ENCODE results near the gene MUC6. TPM values are rescaled to one million over a fixed set of nuclear protein-coding genes. Genes with fewer than 3 reads are reported as not detected.

The MUC6 gene
- polyA plus RNA-seq, 1 of the 3 experiments (the other 2 are of a cell fraction): not detected

DNA sequence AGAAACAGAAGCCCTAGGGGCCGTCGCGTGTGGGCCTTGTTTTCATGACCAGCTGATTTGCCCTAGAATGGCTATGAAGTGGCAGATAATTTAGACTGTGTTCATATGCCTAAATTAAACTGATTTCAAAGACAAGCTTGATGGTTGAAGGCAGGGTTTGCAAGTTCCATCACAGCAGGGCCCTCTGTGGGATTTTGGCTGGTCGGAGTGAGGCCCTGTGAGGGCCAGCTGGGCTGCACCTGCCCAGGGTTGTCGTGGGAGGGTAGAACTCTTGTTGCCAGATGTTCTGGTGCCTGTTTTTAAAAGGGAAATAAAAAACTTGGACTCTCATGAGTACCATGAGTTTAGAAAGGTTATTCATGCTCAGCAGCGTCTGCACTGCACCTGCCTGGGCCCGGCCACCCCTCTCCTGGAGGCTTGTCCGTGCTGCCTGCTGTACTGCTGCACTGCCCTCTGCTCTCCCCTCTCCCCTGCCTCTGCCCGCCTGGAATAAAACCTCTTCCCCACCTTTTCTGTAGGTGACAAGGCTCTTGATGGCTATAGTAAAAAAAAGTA lies 66.8 kb downstream of the MUC6 start:
- no peak for DNase-seq
- Histone ChIP-seq H3K4me1 (ENCODE audit: control insufficient read depth in 1 of 2, insufficient read depth in 2 of 2, low read depth in 1 of 2, low read length in 1 of 2) (peaks cover 0 to 26% of the 10 kb centered on the region in 2 experiments; a peak in 1 of 4 replicates), H3K79me2 (ENCODE audit: insufficient read depth) (peaks cover 30% of the 10 kb centered on the region), H3K9me3 (no peaks in the 10 kb centered on the region), H3K27ac (ENCODE audit: low read depth in 2 of 2, low read length in 1 of 2) (no peak overlapping the region), H3K27me3 (ENCODE audit: insufficient read depth) (no peaks in the 10 kb centered on the region), H3K36me3 (replicated peaks in 1 of 2; ENCODE audit: control insufficient read depth in 1 of 2, insufficient read depth in 2 of 2, low read length in 1 of 2) (peaks cover 0 to 30% of the 10 kb centered on the region in 2 experiments), H3K9me2 (no peaks in the 10 kb centered on the region), H3K4me3 (ENCODE audit: low read depth in 2 of 2, low read length in 1 of 2) (no peak overlapping the region), H3F3A (replicated peaks; ENCODE audit: insufficient read depth) (no peaks in the 10 kb centered on the region), H3K4me2 (no peak overlapping the region), H3K9ac (no peak overlapping the region), H2AFZ (ENCODE audit: low read depth) (no peak overlapping the region), H4K20me1 (ENCODE audit: insufficient read depth) (peaks cover 25% of the 10 kb centered on the region; the same call in 1 of the 2 replicates)
- POLR2A ChIA-PET: no interaction called here
- TF ChIP-seq FOXM1 (IDR thresholded peaks at IDR 0.05; ENCODE audit: low read depth) (no peak), CHD2 (IDR thresholded peaks at IDR 0.05; ENCODE audit: low read length, partially characterized antibody) (no peak), SIN3A (IDR thresholded peaks at IDR 0.05; ENCODE audit: borderline replicate concordance, low read depth, low read length) (no peak), ELF1 (IDR thresholded peaks at IDR 0.05) (no peak), MEF2A (IDR thresholded peaks at IDR 0.05; ENCODE audit: borderline replicate concordance, low read depth) (no peak), RFX5 (IDR thresholded peaks at IDR 0.05; ENCODE audit: low read length) (no peak), TEAD4 (IDR thresholded peaks at IDR 0.05; ENCODE audit: borderline replicate concordance, insufficient read depth) (no peak)
- TF ChIP-seq, protein P1, sequence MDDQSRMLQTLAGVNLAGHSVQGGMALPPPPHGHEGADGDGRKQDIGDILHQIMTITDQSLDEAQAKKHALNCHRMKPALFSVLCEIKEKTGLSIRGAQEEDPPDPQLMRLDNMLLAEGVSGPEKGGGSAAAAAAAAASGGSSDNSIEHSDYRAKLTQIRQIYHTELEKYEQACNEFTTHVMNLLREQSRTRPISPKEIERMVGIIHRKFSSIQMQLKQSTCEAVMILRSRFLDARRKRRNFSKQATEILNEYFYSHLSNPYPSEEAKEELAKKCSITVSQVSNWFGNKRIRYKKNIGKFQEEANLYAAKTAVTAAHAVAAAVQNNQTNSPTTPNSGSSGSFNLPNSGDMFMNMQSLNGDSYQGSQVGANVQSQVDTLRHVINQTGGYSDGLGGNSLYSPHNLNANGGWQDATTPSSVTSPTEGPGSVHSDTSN (IDR thresholded peaks at IDR 0.05): no peak
- TF ChIP-seq, protein P2, sequence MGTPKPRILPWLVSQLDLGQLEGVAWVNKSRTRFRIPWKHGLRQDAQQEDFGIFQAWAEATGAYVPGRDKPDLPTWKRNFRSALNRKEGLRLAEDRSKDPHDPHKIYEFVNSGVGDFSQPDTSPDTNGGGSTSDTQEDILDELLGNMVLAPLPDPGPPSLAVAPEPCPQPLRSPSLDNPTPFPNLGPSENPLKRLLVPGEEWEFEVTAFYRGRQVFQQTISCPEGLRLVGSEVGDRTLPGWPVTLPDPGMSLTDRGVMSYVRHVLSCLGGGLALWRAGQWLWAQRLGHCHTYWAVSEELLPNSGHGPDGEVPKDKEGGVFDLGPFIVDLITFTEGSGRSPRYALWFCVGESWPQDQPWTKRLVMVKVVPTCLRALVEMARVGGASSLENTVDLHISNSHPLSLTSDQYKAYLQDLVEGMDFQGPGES (IDR thresholded peaks at IDR 0.05; ENCODE audit: low read depth, low read length): no peak
- TF ChIP-seq, protein P3, sequence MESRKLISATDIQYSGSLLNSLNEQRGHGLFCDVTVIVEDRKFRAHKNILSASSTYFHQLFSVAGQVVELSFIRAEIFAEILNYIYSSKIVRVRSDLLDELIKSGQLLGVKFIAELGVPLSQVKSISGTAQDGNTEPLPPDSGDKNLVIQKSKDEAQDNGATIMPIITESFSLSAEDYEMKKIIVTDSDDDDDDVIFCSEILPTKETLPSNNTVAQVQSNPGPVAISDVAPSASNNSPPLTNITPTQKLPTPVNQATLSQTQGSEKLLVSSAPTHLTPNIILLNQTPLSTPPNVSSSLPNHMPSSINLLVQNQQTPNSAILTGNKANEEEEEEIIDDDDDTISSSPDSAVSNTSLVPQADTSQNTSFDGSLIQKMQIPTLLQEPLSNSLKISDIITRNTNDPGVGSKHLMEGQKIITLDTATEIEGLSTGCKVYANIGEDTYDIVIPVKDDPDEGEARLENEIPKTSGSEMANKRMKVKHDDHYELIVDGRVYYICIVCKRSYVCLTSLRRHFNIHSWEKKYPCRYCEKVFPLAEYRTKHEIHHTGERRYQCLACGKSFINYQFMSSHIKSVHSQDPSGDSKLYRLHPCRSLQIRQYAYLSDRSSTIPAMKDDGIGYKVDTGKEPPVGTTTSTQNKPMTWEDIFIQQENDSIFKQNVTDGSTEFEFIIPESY (IDR thresholded peaks at IDR 0.05; ENCODE audit: borderline replicate concordance, low read depth): no peak
- WGBS (ENCODE audit: low lambda C conversion rate): 98% methylated on average over 8 of the region's 9 CpGs
- CTCF ChIA-PET: interaction anchor here (1.3 to 2.0 kb wide), 2 partner anchors 13 to 121 kb away, joined by 3 to 10 read pairs; no protein-coding TSS in a partner anchor

DNA sequence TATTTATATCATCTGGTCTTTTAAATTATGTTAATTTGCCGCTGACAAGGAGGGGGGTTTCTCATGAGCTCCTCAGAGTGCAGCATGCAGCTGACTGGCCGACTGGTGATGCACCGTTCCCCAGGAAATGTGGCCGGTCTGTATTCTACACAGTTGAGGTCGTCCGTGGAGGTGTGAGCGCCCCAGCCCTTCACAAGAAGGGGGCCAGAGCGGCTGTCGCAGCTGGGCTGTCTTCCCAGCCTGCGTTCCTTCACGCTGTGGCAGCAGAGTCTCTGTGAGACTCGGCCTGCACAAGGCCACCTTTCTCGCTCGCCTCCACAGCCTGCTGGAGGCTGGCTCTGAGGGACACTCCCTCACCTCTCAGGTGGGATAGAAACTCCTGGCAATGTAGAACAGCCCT lies 67.7 kb downstream of the MUC6 start:
- TF ChIP-seq POLR2AphosphoS5 (IDR thresholded peaks at IDR 0.05; ENCODE audit: low read depth, low read length) (no peak), MEF2A (IDR thresholded peaks at IDR 0.05; ENCODE audit: borderline replicate concordance, low read depth) (no peak), RAD21 (IDR thresholded peaks at IDR 0.05; ENCODE audit: low read length) (no peak), SMC3 (IDR thresholded peaks at IDR 0.05; ENCODE audit: low read depth, low read length) (no peak), EP300 (IDR thresholded peaks at IDR 0.05; ENCODE audit: borderline replicate concordance in 1 of 2, low read depth in 1 of 2, low read length in 1 of 2) (peak in 1 of 2 experiments; percentile 27; a peak in 1 of 4 replicates), GATA2 (CRISPR knock-in tag; IDR thresholded peaks at IDR 0.05) (no peak), GABPA (IDR thresholded peaks at IDR 0.05; ENCODE audit: low read depth) (no peak), MXI1 (IDR thresholded peaks at IDR 0.05; ENCODE audit: low read depth, low read length) (0 out of 2 replicates have a peak, but pooled peaks have one; percentile 45)
- TF ChIP-seq, protein P1 (IDR thresholded peaks at IDR 0.05): no peak
- Histone ChIP-seq H4K20me1 (ENCODE audit: insufficient read depth) (peaks cover 25% of the 10 kb centered on the region; the same call in 1 of the 2 replicates), H3K9me2 (no peaks in the 10 kb centered on the region), H3K9ac (no peak overlapping the region), H3K36me3 (replicated peaks in 1 of 2; ENCODE audit: control insufficient read depth in 1 of 2, insufficient read depth in 2 of 2, low read length in 1 of 2) (peaks cover 0 to 27% of the 10 kb centered on the region in 2 experiments), H3K79me2 (ENCODE audit: insufficient read depth) (peaks cover 32% of the 10 kb centered on the region), H2AFZ (ENCODE audit: low read depth) (no peak overlapping the region), H3K4me1 (ENCODE audit: control insufficient read depth in 1 of 2, insufficient read depth in 2 of 2, low read depth in 1 of 2, low read length in 1 of 2) (peaks cover 0 to 26% of the 10 kb centered on the region in 2 experiments; a peak in 1 of 4 replicates), H3F3A (replicated peaks; ENCODE audit: insufficient read depth) (no peaks in the 10 kb centered on the region), H3K4me3 (ENCODE audit: low read depth in 2 of 2, low read length in 1 of 2) (no peak overlapping the region), H3K27me3 (ENCODE audit: insufficient read depth) (no peaks in the 10 kb centered on the region), H3K27ac (ENCODE audit: low read depth in 2 of 2, low read length in 1 of 2) (no peak overlapping the region), H3K9me3 (no peaks in the 10 kb centered on the region), H3K4me2 (no peak overlapping the region)
- WGBS (ENCODE audit: low lambda C conversion rate): 71% methylated on average over 5 of the region's 14 CpGs
- ChIA-PET POLR2A (no interaction called here), CTCF (interaction anchor here (1.2 to 2.0 kb wide), 3 partner anchors 12 to 120 kb away, joined by 3 to 10 read pairs (median 4); no protein-coding TSS in a partner anchor)
- no peak for DNase-seq

Measured in SK-N-SH (cell line).